ENCODE results near the gene SRPX2.

Gene SRPX2

DNA sequence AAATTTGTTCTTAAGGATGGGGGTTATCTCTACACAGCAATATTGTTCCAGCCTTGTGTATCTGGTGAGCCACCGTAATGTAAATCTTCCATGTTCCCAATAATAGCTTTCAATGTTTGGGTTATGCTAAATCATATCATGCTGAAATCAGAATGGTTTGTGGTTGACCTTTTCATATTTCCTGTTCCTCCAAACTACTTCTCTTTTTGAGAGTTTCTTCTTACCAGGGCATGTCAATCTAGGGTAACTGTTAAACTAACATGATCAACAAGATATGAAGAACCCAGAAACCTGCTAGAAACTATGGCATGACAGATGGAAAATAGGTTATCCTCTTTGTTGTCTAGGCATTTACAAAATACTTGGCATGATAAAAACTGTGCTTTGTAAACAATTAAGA, 37.2 kb upstream of the SRPX2 start:
- H3K27me3 ChIP-seq, result peaks cover 27% of the 10 kb centered on the region
- no peaks in the 10 kb centered on the region for H3K36me3 ChIP-seq
- no peaks in the 10 kb centered on the region for H3K9me3 ChIP-seq
- no peak overlapping the region for H3K27ac ChIP-seq
- TF ChIP-seq, protein P1, sequence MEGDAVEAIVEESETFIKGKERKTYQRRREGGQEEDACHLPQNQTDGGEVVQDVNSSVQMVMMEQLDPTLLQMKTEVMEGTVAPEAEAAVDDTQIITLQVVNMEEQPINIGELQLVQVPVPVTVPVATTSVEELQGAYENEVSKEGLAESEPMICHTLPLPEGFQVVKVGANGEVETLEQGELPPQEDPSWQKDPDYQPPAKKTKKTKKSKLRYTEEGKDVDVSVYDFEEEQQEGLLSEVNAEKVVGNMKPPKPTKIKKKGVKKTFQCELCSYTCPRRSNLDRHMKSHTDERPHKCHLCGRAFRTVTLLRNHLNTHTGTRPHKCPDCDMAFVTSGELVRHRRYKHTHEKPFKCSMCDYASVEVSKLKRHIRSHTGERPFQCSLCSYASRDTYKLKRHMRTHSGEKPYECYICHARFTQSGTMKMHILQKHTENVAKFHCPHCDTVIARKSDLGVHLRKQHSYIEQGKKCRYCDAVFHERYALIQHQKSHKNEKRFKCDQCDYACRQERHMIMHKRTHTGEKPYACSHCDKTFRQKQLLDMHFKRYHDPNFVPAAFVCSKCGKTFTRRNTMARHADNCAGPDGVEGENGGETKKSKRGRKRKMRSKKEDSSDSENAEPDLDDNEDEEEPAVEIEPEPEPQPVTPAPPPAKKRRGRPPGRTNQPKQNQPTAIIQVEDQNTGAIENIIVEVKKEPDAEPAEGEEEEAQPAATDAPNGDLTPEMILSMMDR (IDR thresholded peaks at IDR 0.05), result no peak
- H3K4me1 ChIP-seq (ENCODE audit: control insufficient read depth in 1 of 2, insufficient read depth in 1 of 2, low read depth in 1 of 2, low read length in 1 of 2), result no peaks in the 10 kb centered on the region
- H3K4me3 ChIP-seq (ENCODE audit: low read depth in 1 of 2, low read length in 1 of 2), result no peak overlapping the region

DNA sequence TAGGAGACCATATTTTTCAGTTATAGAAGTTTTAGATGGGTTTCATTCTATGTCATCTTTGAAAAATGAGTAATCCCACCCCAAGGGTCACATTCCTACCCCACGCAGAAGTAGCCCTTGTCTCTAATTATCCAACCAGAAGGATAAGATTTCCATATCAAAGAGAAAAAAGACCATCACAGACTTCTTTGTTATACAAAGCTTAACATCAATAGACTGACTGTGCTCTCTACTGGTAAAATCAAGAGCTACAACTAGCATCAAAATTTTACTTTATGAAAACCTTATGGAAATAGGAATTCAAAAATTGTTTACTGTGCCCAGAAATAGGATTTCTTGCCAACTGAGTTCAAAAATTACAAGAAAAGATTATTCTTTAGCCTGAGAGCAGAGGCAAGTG, 34.4 kb upstream of the SRPX2 start:
- Histone ChIP-seq H3K9me3 (no peaks in the 10 kb centered on the region), H3K27ac (no peak overlapping the region), H3K4me3 (ENCODE audit: low read depth in 1 of 2, low read length in 1 of 2) (no peak overlapping the region), H3K4me1 (ENCODE audit: control insufficient read depth in 1 of 2, insufficient read depth in 1 of 2, low read depth in 1 of 2, low read length in 1 of 2) (no peaks in the 10 kb centered on the region), H3K36me3 (no peaks in the 10 kb centered on the region), H3K27me3 (peaks cover 38% of the 10 kb centered on the region)
- TF ChIP-seq, protein P1 (IDR thresholded peaks at IDR 0.05), result no peak

DNA sequence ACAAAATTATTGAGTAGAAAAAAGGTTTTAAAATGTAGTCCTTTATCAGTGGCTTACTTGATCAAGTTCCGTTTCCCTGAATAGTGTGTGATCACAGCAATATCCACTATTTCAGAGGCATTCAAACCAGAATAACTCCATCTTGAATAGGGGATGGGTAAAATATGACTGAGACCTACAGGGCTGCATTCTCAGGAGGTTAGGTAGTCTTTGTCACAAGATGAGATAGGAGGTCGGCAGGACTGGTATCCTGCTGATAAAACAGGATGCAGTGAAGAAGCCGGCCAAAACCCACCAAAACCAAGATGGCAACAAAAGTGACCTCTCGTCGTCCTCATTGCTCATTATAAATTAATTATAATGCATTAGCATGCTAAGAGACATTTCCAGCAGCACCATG, 32.0 kb upstream of the SRPX2 start:
- Histone ChIP-seq H3K9me3 (no peaks in the 10 kb centered on the region), H3K36me3 (no peaks in the 10 kb centered on the region), H3K4me1 (ENCODE audit: control insufficient read depth in 1 of 2, insufficient read depth in 1 of 2, low read depth in 1 of 2, low read length in 1 of 2) (no peaks in the 10 kb centered on the region), H3K4me3 (ENCODE audit: low read depth in 1 of 2, low read length in 1 of 2) (no peak overlapping the region), H3K27ac (no peak overlapping the region), H3K27me3 (peaks cover 25% of the 10 kb centered on the region)
- TF ChIP-seq, protein P1 (IDR thresholded peaks at IDR 0.05), result no peak

DNA sequence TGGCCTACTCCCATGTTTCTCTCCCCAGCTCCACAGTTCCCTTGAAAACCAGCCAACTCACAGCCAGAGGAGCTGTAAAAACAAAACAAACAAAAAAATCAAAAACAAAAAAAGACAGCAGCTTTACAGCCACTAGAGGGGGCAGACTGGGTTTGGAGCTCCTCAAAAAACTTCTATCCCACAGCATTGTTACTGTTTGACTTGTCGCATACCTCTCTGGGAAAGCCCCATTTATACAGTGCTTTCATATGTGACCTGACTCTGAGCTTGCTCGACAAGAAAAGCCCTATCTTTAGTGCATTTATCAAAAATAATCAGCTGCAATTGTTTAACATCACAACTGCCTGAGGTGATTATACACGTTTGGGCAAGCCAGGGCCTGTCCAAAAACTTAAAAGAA, 29.0 kb upstream of the SRPX2 start:
- no peaks in the 10 kb centered on the region for H3K36me3 ChIP-seq
- TF ChIP-seq, protein P1 (IDR thresholded peaks at IDR 0.05), result no peak
- H3K27me3 ChIP-seq, result peaks cover 15% of the 10 kb centered on the region
- H3K4me1 ChIP-seq (ENCODE audit: control insufficient read depth in 1 of 2, insufficient read depth in 1 of 2, low read depth in 1 of 2, low read length in 1 of 2), result no peaks in the 10 kb centered on the region
- no peak overlapping the region for H3K4me3 ChIP-seq (ENCODE audit: low read depth in 1 of 2, low read length in 1 of 2)
- no peaks in the 10 kb centered on the region for H3K9me3 ChIP-seq
- no peak overlapping the region for H3K27ac ChIP-seq

DNA sequence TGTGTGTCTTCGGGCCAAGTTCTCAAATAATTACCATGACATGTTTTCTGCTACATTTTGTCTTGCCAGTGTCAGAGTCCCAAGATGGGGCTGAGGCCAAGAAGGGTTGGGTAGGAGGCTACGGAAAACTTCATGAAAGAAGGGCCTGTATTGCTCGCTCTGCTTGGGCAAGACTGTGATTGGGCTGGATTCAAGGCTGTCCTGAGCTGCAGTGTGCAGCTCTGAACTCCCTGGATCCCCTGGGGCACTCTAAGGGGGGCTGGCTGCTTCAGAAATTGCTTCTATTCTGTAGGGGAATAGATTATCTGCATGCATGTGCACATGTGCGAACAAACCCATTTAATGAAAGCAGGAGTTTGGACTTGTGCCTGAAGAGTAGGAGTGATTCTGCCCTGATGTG, 21.0 kb upstream of the SRPX2 start:
- TF ChIP-seq, protein P1 (IDR thresholded peaks at IDR 0.05), result no peak
- Histone ChIP-seq H3K4me1 (ENCODE audit: control insufficient read depth in 1 of 2, insufficient read depth in 1 of 2, low read depth in 1 of 2, low read length in 1 of 2) (no peaks in the 10 kb centered on the region), H3K9me3 (no peaks in the 10 kb centered on the region)

DNA sequence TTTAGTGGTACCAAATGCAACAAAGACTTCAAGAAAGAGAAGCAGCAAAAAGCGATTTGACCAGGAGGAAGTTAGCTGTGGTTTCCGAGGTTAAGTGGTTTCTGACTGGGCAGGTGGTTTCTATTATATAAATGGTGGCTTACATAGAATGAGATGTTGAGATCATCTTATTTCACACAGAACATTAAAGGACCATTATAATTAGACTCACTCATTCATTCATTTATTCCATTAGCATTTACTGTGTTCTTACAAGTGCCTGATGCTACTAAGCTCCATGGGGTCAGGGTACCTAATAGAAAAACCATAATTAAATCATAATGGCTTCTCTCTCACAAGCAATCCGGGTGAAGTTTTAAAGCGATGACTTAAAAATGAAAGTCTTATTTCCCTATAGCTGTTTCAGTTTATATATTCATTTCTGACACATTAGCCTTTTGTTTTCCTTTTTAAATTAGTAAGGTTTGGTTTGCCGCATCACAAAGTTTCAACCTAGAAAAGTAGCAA, 18.0 kb upstream of the SRPX2 start:
- Histone ChIP-seq H3K9me3 (no peaks in the 10 kb centered on the region), H3K27me3 (peaks cover 32% of the 10 kb centered on the region), H3K27ac (no peak overlapping the region), H3K36me3 (no peaks in the 10 kb centered on the region), H3K4me3 (ENCODE audit: low read depth in 1 of 2, low read length in 1 of 2) (no peak overlapping the region), H3K4me1 (ENCODE audit: control insufficient read depth in 1 of 2, insufficient read depth in 1 of 2, low read depth in 1 of 2, low read length in 1 of 2) (no peaks in the 10 kb centered on the region)
- TF ChIP-seq, protein P1 (IDR thresholded peaks at IDR 0.05), result no peak

More for the DNA sequence above, 21.0 kb upstream of the SRPX2 start:
- Histone ChIP-seq H3K27ac (no peak overlapping the region), H3K36me3 (no peaks in the 10 kb centered on the region), H3K4me3 (ENCODE audit: low read depth in 1 of 2, low read length in 1 of 2) (no peak overlapping the region), H3K27me3 (peaks cover 19% of the 10 kb centered on the region)

All from neutrophil (primary cell).